ENCODE measurements around the gene PLIN5.

- TF ChIP-seq BMI1 (IDR thresholded peaks at IDR 0.05; ENCODE audit: borderline replicate concordance) (no peak), SIN3A (IDR thresholded peaks at IDR 0.05; ENCODE audit: low read depth, low read length) (no peak), CTCF (IDR thresholded peaks at IDR 0.05 in 2 of 3, conservative IDR thresholded peaks at IDR 0.05 in 1 of 3; ENCODE audit: control insufficient read depth in 2 of 3, extremely low read depth in 1 of 3, insufficient read depth in 1 of 3, low read depth in 3 of 3, low read length in 3 of 3) (no peak), USF2 (IDR thresholded peaks at IDR 0.05; ENCODE audit: borderline replicate concordance, low read depth, low read length) (no peak), SP1 (IDR thresholded peaks at IDR 0.05; ENCODE audit: low read depth, low read length) (no peak), ZNF384 (IDR thresholded peaks at IDR 0.05; ENCODE audit: borderline replicate concordance, low read depth, low read length) (no peak)
Observed at GRCh38 chr19:4575267-4576015, 40.4 kb upstream of the PLIN5 start.
